A549 (cell line): ENCODE results near the gene OR13A1.

Source experiments
- BHLHE40 ChIP-seq: IDR thresholded peaks from 2 replicates; pipeline ENCODE4 v1.6.1; 2012; ENCODE audit warnings: low read depth, low read length, inconsistent platforms
- CTCF ChIP-seq: fragments of >200 bp; sonication (Bioruptor Twin); formaldehyde crosslinking; IDR thresholded peaks from 3 replicates; pipeline ENCODE4 v1.5.1; 2016
- JUN ChIP-seq, 2 experiments: fragments of >200 bp; sonication (Bioruptor Twin); formaldehyde crosslinking; IDR thresholded peaks; 2 replicates in 1 of 2; 3 replicates in 1 of 2; pipeline ENCODE4 v1.6.1; 2016 to 2017
- POLR2A ChIP-seq: IDR thresholded peaks from 2 replicates; pipeline ENCODE4 v1.6.1; 2012; ENCODE audit warnings: mild to moderate bottlenecking, low read length

DNA sequence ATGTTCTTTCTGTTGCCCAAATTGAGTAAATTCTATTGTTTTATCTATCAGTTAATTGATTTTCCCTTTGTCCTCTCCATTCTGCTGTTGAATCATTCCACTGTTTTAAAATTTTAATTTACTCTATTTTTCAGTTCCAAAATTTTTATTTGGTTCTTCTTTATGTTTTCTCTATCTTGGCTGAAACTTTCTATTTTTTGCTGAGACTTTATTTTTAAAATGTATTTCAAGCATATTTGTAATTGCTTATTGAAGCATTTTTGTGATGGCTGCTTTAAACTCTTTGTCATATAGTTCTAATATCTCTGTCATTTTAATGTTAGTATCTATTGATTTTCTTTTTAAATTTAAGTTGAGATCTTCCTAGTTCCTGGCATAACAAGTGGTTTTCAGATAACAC, 60.5 kb downstream of the OR13A1 start:
- TF ChIP-seq CTCF (no peak), JUN (IDR thresholded peaks at IDR 0.05) (no peak), BHLHE40 (no peak), POLR2A (no peak)
